Activated CD8-positive, alpha-beta T cell treated with anti-CD3 and anti-CD28 coated beads, Interleukin-2, amount 10 ng/mL, durations not matched to agents 7 days and 5 days (primary cell): ENCODE measurements around the gene AP3S2. TPM values are rescaled to one million over a fixed set of nuclear protein-coding genes. Genes with fewer than 3 reads are reported as not detected.

ENCODE experiments used
- microRNA-seq: library from miRNA; unstranded; fragments of <30 nt; microRNA quantifications from one replicate; pipeline ENCODE4 v1.2.0, GENCODE V29; 2022
- total RNA-seq, 2 experiments: library from RNA; stranded (reverse); gene quantifications; one replicate each; pipeline ENCODE4 v1.2.3, GENCODE V29; 2021

The AP3S2 gene
- total RNA-seq, 2 experiments from 2014 or later = 24.7 to 25.5 TPM

Small RNA genes within 50 kb of the gene (microRNA-seq; reads per million reads assigned to microRNA genes)
- gene MIR5009 (not detected), gene MIR5094 (not detected)

Other genes with a start within 250 kb of the AP3S2 start
- under 1 TPM; 0.21 to 0.37 TPM for gene KIF7, start 238.5 kb downstream of the AP3S2 start, total RNA-seq
- gene PLIN1, start 214.6 kb downstream of the AP3S2 start, total RNA-seq = not detected
- 1 to 10 TPM; 1.4 to 1.8 TPM for gene PEX11A, start 203.2 kb downstream of the AP3S2 start, total RNA-seq
- not detected for gene WDR93, start 203.2 kb downstream of the AP3S2 start, total RNA-seq
- gene MESP1, start 142.7 kb downstream of the AP3S2 start, total RNA-seq = 1 to 10 TPM; 1.8 to 2.4 TPM
- gene MESP2, start 117.7 kb downstream of the AP3S2 start, total RNA-seq = not detected
- gene ANPEP, start 79.1 kb downstream of the AP3S2 start, total RNA-seq = under 1 TPM; 0.29 to 0.61 TPM
- not detected for gene ARPIN, start 19.0 kb upstream of the AP3S2 start, total RNA-seq
- gene ZNF710, start 107.3 kb upstream of the AP3S2 start, total RNA-seq = 10 to 100 TPM; 22.7 to 24.9 TPM
- 100 to 1,000 TPM; 291 to 301 TPM for gene IDH2, start 208.5 kb upstream of the AP3S2 start, total RNA-seq